OCI-LY1 (cell line): ENCODE data around the gene LIPH.

Experiments used
- CTCF ChIP-seq: fragments of 200-600 bp; sonication (generic), shearing (Covaris generic); IDR thresholded peaks from 2 replicates; pipeline ENCODE4 v1.5.1; 2017; ENCODE audit warnings: mild to moderate bottlenecking, antibody characterized with exemption, low read length, moderate library complexity, mixed read lengths
- EZH2 ChIP-seq: fragments of 200-600 bp; sonication (generic), shearing (Covaris generic); IDR thresholded peaks from 2 replicates; pipeline ENCODE4 v1.8.0; 2017; ENCODE audit warnings: borderline replicate concordance, mixed run types, mild to moderate bottlenecking, antibody characterized with exemption, low read length, moderate library complexity, mixed read lengths

- TF ChIP-seq CTCF, result no peak
- no peak for TF ChIP-seq EZH2
Measured at GRCh38 chr3:185558395-185558794, 6.0 kb upstream of the LIPH start.
